ENCODE results near the gene HMGN3.

Gene HMGN3

DNA sequence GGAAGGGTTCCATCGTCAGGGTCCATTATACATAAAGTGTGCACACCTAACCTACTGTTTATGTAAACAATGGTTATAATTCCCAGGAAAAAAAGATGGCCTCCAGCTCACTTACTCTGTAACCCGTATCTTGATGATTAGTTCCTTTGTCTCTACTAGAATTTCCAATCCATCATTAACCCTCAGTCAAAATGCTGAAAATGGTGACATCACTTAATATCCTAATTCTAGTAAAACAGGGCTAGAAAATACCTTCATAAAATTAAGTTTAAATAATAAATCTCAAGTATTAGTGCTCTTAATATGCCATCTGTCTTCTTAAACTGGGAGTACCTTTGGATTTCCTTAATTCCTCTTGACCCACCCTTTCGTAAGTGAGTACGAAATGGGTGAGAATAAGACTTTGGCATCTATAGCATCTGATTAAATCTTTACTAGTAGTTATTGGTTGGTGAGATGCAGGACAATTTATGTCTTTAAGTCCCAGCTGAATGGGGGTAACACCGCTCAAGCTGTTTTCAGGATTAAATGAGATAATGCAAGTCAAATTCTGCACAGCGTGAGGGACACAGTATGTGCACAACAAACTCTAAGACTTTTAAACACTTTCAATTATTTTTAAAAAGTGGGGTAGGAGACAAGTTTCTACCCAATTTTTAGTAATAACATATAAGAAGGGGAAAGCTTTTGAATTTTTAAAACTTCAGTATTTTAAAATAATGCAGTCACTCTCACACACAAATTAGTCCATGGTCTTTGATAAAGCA is 1.6 kb downstream of the HMGN3 start:
- DNase-seq (ENCODE audit: low read depth in 3 of 3) = no peak

DNA sequence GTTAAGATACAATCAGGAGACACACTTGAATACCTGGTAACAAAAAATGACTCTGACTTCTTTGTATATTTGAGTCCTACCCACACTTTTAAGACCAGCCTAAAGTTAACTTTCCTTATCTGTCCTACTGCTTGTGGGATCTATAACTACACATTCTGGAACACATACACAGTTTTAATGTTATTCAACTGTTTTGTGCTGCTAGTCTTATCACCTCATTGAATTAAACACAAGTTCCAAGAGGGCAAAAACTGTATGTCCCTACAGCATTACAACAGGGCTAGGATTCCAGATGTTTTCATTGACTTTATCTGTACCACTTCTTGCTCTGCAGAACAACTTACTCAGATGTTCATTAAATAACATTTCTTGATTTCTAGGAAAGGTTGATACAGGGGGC is 2.8 kb downstream of the HMGN3 start:
- DNase-seq (ENCODE audit: low read depth in 3 of 3) = no peak

DNA sequence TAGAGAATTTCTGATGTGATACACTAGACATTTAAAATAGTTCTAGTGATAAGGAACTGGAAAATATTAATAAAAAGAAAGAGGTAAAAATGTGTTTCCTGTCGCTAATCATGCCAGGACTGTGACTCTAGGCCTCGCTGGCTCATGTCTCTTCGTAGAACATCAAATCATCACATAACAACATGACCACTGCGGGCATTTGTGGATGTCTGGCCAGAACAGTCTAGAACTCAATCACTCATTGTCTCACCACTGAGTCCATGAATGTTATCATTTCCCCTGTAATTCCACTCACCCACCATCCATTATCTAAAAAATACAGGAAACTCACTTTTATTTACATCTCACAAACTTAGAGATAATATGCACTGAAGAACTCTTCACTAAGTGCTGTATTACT is 3.4 kb downstream of the HMGN3 start:
- no peak for DNase-seq (ENCODE audit: low read depth in 3 of 3)

DNA sequence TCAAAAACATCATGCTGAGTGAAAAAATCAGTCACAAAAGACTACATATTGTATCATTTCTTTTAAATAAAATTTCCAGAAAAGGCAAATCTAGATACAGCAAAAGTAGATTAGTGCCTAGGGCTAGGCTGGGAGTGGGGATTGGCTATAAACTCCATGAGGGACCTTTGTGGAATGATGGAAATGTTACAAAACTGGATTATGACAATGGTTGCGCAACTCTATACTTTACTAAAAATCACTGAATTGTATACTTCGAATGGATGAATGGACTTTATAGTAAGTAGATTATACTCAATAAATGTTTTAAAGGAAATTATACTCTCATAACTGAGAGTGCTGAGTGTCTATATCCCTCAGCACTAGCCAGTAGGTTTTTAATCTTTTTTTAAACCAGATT is 4.3 kb downstream of the HMGN3 start:
- no peak for DNase-seq (ENCODE audit: low read depth in 3 of 3)

GRCh38 chr6:79227445-79227844 is 7.0 kb downstream of the HMGN3 start:
- DNase-seq (ENCODE audit: low read depth in 3 of 3) = no peak

GRCh38 chr6:79226660-79227059 is 7.8 kb downstream of the HMGN3 start:
- no peak for DNase-seq (ENCODE audit: low read depth in 3 of 3)

DNA sequence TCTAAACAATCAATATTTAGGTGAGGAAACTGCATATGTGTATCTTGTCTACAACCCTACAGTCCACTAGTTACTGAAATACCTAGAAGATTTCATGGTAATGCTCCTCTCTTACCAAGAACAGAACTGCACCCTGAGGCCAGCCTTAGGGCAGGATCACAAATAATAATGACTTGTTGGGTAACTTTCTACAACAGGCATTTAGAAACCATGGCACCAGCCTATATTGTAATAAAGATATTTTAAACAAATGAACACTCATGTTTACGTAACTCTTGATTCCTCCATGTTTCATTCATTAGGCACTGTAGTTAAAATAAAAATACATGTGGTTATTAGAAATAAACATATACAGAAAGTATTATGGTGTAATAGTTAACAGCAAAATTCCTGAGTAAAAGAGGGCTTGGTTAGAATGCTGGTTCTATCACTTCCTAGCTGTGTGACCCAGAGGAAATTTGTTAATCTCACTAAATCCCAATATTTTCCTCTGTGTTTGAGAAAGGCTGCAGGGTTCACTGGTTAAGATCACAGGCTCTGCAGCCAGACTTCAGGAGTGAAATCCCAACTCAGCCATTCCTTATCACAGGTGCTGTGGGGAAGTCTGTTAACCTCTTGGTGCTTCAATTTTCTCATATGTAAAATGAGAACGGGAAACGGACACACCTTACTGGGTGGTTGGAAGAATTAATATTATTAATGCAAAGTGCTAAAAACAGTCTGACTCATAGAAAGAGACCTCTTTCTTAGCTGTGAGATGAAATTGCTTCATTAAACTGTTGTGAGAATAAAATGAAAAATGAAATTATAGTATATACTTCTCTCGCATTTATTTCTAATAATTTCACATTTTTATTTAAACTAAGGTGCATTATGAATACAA is 8.5 kb downstream of the HMGN3 start:
- no peak for DNase-seq (ENCODE audit: low read depth in 3 of 3)

DNA sequence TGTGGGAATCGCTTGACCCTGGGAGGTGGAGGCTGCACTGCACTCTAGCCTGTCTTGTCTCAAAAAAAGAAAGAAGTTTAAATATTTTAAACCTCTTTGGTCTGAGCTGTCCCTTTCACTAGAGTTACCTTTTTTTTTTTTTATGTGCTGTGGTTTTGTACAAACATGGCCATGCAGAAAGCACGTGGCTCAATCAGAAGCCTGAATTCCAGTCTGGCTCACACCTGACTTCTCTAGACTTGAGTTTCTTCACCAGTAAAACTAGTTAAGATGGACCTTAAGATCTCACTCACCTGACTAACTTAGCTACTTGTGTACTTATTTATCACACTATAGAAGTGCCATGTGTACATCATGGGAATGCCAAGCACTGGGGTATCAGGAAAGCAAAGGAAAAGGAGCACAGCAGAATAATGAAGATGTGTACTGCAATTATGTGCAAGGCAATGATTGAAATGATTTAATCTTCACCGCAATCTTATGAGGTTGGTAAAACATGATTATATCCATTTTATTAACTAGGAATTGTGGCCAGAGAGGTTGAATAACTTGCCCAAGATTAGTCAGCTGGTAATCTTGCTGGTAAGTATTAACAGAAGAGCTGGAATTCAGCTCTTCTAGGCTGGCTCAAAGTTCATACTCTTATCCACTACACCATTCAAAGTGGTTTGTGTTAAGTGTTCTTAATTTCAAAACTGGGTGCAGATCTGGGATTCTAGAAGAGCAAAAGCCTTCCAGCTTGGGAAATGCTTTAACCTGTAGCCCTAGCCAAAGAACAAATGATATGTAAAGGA is 10.7 kb downstream of the HMGN3 start:
- no peak for DNase-seq (ENCODE audit: low read depth in 3 of 3)

DNA sequence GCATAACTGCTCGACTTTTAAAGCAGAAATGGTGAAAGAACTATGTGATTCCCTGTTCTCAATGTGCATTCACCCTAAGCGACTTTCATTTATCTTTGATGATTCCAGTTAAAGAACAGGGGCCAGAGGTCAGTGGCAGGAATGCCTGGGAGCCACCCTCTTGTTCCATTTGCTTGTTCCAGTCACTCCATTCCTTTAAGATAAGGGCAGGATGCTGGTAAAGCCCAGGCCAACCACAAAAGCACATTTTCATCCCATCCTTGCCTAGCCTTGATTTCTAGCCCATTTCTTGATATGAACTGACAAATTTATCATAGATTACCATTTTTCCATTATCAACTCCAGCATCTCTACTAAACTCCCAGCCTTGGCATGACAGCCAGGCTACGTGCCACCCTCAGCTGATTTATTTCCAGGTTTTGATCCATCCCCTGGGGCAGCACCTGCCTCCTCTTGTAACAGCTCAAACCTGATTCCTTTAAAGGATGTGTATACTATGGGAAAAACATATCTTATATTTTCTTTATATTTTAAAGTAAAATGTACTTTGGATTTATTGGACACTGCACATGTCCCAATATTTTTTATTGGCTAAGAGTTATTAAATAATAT is 19.2 kb downstream of the HMGN3 start:
- DNase-seq (ENCODE audit: low read depth in 3 of 3) = no peak

GRCh38 chr6:79212859-79213258 is 21.6 kb downstream of the HMGN3 start:
- no peak for DNase-seq (ENCODE audit: low read depth in 3 of 3)

DNA sequence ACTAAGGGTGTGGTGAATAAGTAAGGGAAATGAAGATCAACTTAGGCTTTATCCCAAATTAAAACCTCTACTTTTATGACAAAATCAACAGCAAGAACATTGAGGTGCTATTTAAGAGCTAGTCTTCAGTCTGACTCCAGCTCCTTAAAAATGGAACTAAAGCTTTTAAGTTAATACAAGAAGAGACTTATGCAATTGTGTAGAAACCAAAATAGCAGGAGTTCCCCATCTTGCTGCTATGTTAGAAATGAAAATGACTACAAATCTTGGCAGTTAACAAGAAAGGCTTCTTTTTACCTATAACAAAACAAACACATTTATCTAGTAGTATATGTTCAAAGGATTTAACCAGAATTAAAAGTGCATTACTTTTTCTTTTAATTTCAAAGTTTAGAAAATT is 25.7 kb downstream of the HMGN3 start:
- no peak for DNase-seq (ENCODE audit: low read depth in 3 of 3)

- no peak for DNase-seq (ENCODE audit: low read depth in 3 of 3)
Observed at GRCh38 chr6:79203753-79204253, 30.7 kb downstream of the HMGN3 start.

DNA sequence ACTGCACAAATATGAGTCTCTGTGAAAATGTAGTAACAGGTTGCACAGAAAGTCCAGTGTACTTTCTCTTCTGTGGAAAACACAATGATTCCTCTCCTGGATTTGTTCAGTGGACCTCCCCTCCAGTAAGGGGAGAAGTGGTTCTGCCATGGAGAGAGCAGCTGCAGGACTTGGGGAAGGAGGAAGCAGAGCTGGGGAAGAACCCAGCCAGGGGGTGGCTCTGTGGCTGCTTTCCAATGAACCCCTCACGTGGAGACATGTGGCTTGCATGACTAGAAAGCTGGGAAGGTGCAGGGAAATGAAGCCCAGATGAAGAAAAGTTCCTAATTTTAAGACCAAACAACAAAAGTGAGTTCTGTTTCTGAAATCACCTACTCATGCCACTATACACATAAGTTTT is 31.9 kb downstream of the HMGN3 start:
- DNase-seq (ENCODE audit: low read depth in 3 of 3) = no peak

- DNase-seq (ENCODE audit: low read depth in 3 of 3) = no peak
Observed at GRCh38 chr6:79201983-79202382, 32.5 kb downstream of the HMGN3 start.

DNA sequence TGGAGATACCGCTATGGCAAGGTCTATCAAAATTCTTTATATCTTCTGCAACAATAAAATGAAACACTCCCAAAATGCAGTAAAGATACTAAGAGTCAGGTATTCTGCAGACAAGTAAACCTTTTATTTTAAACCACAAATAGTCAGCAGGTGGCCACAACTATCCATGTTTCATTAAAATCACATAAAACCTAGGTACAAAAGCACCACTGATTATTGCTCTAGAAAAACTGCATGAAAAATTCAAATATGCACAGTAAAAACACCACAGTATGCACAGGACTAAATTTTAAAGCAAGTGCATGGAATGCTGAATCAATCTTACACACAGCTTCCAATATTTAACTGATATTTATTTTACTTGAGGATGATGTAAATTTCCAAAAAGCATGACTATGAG is 33.3 kb downstream of the HMGN3 start:
- DNase-seq (ENCODE audit: low read depth in 3 of 3) = no peak

DNA sequence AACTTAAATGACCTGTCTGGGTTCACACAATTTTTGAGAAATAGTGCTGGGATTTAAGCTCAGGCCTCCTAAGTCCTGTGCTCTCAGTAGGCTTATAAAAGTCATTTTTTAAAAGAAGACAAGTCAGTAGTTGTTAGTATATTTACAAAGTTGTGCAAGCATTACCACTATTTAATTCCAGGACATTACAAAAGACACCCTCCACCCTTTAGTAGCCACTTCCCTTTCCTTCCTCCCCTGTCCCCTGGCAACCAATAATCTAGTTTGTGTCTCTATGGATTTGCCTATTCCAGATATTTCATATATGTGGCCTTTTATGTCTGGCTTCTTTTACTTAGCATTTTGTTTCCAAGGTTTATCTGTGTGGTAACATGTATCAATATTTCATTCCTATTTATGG is 37.6 kb downstream of the HMGN3 start:
- DNase-seq (ENCODE audit: low read depth in 3 of 3) = no peak

GRCh38 chr6:79193971-79194370 is 40.5 kb downstream of the HMGN3 start:
- DNase-seq (ENCODE audit: low read depth in 3 of 3) = no peak

DNA sequence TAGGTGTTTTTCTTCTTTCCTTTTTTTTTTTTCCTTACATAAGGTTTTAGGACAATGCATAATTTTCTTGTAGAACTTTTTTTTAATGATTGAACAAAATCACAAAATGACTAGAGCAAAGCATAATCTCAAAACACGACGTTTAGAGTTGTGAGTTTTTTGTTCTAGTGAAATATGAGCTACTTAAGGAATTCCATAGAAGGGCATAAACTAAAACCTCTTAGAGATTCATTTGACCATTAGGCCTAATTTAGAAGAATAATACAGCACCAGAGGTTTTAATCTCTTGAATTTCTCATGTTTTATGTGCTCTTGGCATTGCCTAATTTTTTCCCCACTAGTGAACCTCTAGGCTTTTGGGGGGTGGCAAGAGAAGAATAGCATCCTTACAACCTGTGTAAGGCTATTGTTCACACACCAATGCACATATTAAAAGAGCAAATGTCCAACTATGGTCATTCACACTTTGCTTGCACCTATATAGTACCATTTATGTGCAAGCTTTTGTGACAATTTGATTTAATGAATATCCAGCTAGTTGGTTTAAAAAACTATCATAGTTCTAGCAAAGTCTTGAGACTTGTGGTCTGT is 44.6 kb downstream of the HMGN3 start:
- DNase-seq (ENCODE audit: low read depth in 3 of 3) = no peak

- DNase-seq (ENCODE audit: low read depth in 3 of 3) = no peak
Observed at GRCh38 chr6:79188885-79189480, 45.5 kb downstream of the HMGN3 start.

DNA sequence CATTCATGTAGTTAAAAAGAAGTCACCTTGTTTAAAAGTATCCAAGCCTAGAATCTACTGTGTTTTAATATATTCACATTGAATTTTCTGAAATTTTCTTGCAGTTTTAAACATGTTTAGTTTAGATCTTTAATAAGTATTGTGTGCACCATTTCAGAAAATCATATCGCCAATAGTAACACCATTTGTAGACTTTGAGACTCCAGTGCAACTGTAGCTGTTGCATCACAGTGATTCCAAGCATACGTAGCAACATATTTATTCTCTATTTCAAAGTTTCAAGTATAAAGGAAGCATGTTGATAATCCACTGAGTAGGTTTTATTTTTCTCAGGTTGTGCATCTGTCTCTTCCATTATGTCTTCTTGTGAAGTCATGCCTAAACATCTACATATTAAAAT is 46.4 kb downstream of the HMGN3 start:
- DNase-seq (ENCODE audit: low read depth in 3 of 3) = no peak

DNA sequence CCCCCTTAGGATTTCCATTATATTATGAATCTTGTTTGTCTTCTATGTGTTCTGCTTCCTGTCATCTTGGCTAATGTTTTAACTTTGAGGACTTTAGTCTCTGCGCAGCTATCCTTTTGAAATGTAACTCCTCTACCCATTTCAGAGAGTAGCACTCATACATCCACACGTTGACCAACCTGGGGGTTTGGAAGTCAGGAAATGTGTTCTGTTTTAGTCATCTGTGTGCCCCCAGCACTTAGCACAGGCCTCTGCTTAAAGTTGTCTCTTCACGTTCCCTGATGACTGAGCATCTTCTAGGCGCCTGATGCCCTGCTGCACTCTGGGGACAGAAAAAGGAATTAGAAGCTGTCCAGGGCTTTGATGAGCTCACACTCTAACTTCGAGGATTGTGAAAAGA is 47.9 kb downstream of the HMGN3 start:
- no peak for DNase-seq (ENCODE audit: low read depth in 3 of 3)

Data from stimulated activated CD4-positive, alpha-beta T cell treated with anti-CD3 and anti-CD28 coated beads, TNF-alpha, amount 100 ng/mL, for 48 hours (primary cell).